Loucy (cell line): ENCODE measurements around the gene ZSWIM6.

Source experiments
- CTCF ChIP-seq: fragments of 200-600 bp; sonication (generic); conservative IDR thresholded peaks from 2 replicates; pipeline ENCODE4 v1.5.1; 2014; ENCODE audit warnings: mild to moderate bottlenecking, antibody characterized with exemption, low read length
- EZH2phosphoT487 ChIP-seq: fragments of 200-600 bp; IDR thresholded peaks from 2 replicates; pipeline ENCODE4 v1.6.1; 2018; ENCODE audit warnings: antibody characterized with exemption, mild to moderate bottlenecking, moderate library complexity, borderline replicate concordance

DNA sequence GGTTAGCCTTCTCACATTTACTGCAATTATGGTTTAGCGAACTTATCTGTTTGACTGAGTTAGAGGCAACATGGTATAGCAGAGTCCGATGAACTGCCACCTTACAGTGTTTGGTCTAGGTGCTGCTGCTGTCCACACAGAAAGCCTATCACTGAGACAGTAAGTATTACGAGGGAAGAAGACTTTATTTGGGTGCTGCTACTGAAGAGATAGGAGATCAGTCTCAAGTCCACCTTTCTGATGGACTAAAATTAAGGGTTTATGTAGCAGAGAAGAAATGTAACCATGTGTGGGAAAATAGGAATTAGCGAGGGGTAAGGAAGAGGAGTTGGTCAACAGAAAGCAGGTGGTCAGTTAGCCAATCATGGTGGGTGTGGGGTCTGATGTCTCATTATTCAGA lies 109.7 kb downstream of the ZSWIM6 start:
- no peak for TF ChIP-seq CTCF
- no peak for TF ChIP-seq EZH2phosphoT487
